HG03159 (cell line): ENCODE results near the gene GDPD5.

Experiments
- ATAC-seq: cut with Tn5 transposase; IDR thresholded peaks from one replicate; pipeline ENCODE4 v1.9.1; 2021; ENCODE audit warnings: mild to moderate bottlenecking, moderate library complexity; ENCODE audit not compliant: unreplicated experiment

The GDPD5 gene

DNA sequence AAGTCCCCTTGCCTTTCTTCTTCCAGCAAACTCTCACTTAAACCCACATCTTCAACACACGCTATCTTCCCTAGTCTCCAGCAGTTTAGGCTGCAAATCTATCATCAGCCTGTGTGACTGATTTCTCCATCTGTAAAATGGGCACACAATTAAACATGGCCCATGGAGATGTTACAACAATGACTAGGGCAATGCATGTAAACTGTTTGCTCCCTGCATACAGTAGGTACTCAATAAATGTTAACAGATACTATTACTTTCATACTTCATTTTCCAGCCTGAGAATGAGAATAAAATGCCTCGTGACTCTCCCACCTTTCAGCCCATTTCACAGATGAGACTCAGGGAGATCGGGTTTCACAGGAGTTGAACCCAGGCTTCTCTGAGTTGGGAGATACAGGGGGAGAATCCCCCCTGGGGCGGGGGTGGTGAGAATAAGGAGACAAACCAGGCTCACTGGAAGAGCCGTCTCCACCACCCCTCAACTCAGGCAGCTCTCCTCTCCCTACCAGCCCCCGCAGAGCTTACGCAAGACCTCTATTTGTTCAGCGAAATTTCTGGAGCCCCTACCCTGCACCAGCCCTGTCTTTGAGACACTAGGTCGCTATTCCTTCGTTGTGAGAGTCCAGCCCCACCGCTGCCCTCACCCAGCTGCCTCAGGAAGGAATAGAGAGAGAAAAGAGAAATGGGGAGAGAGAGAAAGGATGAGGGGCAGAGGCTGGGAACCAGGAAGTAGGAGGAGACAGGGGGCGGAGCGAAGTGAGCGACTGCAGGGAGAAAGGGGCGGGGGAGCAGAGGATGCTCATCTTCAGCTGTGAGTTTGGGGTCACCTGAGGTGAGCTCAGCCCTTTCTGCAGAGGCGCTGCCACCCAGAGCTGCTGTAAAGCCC lies 50.6 kb downstream of the GDPD5 start:
- ATAC-seq, result no peak

DNA sequence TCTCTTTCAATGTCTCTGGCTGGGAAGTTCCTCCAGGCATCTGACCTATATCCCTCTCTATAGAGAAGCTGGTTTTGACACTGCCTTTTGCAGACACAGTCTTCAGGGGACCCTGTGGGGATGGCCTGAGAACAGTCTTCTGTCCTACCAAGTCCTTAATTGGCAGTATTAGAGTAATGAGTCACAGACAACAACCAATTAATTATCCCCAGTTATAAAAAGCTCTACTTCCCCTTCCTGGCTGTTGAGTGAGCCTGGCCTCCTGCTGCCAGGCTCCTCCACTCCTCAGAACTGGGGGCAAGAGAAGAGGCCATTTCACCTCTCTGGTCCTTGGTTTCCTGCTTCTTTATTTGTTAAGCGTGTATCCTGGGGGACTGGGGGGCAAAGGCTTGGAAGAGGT lies 51.5 kb downstream of the GDPD5 start:
- no peak for ATAC-seq

DNA sequence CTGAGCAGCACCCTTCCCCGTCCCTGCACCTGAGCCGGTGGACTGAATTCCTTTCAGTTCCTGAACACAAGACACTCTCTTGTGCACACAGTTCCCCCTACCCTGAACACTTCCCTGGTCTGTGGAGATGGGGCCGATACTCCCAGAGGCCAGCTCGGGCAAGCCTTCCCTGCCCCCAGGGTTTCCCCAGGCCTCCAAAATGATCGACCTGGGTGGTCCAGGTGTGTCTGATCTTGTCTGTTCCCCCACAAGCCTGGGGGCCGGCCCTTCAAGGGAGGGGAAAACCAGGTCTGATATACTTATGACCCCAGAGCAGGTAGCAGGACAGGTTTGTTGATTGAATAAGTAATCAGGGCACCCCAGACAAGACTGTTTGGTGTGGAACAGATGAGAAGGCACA lies 52.1 kb downstream of the GDPD5 start:
- ATAC-seq, result no peak

DNA sequence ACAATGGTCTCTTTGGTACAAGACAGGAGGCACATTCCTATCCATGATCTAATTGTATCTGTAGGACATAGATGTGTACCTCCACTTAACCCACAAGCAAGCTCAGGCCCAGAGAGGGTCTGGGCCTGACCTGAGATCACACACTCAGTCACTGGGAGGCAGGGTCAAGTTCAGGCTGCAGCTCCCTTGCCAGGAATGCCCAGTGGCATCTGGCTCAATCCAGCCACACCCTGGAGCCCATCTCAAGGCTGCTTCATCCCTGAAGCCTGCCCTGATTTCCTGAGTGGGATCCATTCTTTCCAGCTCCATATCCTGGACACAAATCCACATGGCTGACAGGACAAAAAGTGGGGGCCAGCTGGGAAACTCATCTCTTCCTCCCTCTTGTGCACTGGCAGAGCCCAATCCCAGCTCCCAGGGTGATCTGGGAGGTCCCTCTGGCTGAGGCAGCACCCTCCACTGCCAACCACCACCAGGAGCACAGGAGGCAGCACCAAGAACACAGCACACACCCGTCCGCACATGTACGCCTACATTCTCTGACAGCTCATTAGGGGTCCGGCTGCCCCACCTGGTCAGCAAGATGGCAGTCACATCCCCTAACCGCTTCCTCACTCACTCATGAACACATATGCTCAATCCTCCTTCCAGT lies 53.5 kb downstream of the GDPD5 start:
- ATAC-seq, result no peak

DNA sequence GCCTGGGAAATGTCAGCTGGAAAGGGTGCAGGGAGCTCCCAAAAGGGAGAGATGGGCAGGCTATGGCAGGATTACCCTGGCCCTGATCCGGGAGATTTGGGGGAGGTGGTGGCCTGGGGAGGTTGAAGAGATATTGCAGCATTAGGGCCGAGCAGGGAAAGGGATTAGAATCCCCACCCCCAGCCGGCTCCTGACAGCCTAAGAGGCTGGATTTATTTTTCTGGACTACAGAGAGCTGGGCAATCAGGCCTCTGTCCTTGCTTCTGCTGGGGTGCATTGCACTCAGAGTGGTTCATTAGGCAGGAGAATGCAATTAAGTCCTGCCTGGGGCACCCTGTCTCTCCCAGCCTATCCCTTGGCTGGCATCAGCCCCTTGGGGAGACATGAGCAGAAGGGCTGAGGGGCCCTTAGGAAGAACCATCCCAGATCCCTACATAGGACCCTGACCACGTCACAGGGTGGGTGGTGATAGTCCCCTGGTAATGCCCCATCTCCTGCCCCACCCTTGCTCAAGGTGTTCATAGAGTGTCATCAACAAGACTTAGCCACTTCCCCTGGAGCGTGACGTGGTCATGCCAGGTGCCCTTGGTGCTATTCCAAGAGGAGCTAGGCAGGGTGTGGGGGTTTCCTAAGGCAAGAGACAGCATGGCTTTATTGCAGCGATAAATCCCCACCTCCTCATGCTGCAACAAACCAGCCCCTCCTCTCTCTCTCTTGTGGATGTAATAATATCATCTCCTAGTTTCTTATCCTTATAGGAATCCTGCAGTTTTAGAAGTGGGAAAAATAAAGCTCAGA lies 54.4 kb downstream of the GDPD5 start:
- ATAC-seq, result no peak

DNA sequence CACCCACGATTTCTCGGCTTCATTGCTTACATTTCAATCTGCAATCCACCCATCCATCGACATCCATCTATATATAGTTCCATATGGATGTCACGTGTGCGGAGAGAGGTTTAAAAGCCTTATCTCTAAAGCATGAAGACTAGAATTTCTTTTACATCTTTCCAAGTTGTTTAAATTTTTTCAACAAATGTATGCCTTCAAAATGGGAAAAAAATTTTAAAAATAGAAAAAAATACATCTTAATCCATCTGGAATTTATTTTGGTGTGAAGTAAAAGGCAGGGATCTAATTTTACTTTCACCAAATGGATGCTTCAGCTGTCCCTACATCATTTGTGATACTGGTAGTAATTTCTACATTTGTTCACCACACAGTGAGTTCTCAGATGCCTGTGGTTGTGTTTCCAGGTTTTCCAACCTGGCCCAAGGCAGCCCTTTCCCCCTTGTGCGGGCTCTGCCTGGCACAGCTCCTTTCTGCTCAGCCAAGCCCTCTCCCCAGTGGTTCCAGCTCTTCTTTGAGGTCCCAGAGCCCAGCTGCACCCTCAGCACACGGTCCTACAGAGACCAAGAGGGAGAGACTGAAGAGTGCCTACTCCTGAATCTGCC lies 55.2 kb downstream of the GDPD5 start:
- no peak for ATAC-seq

DNA sequence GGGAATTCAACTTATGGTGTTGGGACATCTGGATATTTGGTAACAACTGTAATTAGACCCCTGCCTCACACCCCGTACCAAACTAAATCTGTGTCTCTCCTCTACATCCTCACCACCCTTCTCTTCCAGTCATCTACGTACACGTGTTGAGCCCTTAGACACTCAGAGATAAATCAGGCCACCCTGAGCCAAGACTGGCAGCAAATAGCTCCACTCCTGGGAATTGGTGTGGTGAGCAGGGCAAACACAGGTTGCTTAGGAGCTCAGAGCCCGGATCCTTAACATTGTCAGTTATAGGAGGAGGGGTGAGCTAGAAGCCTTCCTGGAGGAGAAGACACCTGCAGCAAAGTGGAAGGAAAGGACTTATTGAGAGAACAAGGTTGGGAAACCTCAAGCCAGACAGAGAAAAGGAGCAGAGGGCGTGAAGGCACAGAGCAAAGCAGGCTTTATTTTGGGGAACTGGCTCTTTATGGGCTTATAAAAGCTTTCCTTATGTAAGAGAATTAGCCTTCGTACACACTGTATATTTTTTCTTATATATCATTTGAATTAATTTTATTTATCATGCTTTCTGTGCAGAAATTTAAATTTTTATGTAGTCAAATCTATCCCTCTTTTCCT lies 55.8 kb downstream of the GDPD5 start:
- ATAC-seq, result no peak

DNA sequence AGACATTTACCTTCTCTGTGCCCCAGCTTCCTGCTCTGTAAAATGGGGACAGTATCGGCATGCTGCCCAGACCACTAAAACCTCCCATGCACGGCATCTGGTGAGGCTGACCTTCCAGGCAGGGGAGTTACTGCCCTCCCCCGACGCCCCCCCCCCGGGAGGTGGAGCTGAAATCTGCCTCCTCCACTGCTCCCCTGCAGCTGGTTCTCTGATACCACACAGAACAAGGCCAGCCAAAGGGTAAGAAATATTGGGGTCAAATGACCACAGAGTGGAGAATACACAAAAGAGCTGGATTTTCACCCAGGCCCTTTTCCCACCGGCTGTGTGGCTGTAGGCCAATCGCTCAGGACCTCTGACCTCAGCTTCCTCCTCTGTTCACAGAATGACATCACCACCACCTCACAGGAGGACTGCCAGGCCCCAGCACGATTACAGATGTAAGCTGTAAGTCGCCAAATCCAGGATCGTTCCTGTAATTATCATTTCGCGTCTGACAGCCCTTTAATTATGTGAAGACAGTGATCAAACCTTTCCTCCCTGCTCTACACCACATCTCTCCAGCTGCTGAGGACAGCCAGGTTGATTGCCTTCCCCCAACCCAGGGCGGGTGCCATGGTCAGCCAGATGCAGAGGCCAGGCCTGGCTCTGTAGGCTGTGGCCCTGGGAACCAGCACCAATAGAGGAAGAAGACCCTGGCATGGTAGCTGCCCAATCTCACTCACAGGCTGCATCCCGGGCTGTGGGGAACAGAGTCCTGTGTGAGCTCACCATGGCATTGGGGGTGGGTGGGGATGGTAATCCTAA lies 57.0 kb downstream of the GDPD5 start:
- no peak for ATAC-seq

DNA sequence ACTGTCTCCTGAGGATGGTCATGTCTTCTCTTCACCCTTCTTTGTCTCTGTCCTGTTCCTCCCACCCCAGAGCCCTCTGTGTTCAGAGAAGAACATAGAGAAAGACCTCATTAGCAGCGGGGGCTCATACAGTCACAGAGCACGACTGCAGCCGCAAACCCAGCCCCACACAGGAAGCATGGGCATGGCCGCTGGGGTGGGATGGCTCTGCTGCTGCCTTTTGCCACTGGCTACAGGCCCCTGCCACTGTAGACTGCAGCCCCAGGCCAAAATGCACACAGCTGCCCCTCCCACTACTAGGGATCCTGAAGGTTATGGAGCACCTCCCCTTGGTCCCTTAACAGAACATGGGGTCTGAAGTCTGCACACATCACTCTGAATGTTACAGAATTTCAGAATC lies 57.9 kb downstream of the GDPD5 start:
- ATAC-seq, result no peak

DNA sequence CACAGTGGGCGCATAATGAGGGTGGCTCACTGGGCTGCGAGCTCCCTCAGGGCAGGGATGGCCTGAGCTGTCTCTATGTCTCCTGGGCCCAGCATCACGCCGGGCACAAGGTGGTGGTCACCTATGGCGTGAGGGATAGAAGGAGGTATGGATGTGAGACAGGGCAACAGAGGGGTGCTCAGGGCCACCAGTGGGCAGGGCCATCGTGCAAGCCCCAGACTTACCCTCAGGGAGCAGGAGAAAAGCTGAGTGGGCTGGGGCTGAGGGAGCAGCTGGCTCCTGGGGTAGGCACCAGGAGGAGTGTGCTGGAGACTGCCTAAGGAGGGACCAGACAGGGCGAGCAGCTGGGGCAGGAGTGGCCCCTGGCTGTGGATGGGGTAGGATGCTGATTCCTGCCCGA lies 58.4 kb downstream of the GDPD5 start:
- ATAC-seq, result no peak

DNA sequence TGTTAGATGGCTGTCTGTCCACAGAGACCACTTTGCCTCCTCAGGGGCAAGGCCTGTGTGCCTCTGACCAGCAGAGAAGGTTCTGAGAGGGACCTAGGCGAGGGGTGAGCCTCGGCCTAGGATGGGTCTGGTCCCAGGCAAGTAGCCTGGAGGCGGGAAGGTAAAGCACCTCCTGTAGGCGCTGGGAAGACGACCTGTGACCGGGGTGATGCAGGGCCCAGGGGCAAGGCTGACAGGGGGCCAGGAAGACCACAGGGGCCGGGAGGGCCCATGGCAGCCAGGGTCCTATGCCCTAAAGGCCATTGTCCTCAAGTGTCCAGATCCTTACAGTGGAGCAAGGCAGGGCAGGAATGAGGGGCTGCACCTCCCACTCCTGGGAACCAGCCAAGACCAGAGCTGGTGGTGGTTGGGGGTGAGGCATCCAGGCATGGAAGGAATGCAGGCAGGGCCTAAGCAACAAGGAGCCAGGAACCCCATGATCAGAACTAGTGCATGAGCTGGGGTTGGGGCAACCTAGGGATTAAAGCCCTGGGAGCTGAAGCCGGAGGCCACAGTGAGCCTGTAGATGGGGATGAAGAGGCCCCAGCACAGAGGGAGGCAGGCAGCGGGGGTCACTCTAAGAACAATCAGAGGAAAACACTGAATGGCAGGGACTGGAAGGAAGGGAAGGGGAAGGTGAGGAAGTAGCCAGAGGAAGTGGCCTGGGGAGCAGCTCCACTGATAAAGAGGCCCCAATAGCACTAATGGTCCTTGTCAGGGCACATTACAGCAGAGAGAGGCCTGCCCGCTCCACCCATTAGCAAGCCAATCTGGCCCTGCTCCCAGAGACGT lies 59.8 kb downstream of the GDPD5 start:
- ATAC-seq, result no peak

DNA sequence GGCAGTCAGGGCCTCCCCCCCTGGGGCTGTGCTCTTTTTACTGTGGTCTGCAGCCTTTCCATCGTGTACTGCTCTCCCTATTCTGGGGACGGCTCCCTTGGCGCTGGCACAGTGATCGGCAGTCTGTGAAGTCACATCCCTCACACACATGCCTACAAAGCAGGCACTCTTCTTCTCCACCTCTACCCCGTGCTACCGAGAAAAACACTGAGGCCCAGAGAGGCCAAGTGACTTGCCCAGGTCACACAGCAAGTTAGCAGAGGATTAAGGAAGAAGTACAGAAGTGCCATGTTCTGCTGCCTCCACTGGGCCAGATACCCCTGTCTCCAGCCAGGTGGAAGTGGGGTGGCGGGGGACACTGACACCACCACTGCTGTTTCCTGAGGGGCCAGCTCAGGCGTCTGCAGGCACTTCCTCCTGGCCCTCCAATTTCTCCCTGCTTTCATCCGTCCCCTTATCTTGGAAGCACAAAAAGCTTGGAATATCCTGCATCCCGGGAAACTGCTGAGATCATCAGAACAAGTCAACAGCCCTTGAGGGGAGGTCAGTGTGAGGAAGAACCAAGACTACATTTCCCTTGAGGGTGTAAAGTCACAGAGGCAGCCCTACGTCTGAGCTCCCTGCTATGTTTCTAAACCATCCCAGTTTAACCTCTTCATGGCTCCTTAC lies 62.5 kb downstream of the GDPD5 start:
- ATAC-seq, result no peak

DNA sequence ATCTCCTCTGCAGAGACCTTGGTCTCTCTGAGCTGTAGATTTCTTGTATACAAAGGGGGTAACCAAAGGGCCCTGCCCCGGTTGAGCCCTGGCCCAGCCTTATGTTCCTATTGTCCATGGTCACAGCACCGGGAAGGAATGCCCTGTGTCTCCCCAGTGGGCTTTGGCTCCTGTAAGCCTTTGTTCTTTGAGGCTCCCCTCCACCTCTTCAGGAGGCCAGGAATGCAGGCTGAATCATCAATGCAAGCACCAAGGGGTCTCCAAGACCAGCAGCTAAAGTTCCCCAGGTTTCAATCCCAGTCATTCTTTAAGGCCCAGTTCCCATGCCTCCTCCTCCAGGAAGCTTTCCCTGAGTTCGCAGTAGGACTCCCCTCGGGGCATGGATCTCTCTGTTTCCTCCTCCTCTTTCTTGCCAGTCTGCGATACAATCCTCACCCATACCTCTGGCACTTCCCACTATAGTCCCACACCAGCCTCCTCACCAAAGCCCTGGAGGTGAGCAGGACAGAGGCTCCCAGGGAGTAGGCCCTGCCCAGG lies 63.6 kb downstream of the GDPD5 start:
- no peak for ATAC-seq

DNA sequence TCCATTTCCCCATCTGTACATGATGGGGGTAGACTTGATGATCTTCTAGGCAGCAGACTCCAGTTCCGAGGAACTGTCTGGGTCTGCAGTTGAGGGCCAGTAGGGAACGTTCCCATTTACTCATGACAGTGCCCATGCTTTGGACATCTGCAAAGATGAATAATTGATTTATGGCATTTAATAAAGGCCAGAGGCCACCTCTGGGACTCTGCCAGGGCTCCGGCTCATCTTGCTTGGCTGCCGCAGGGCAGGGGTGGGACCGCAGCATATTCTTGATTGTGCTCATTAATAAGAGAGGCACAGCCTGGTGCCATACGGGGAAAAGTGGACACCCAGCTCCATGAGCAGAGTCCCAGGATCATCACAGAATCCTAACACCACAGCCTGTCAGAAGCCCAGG lies 64.6 kb downstream of the GDPD5 start:
- no peak for ATAC-seq

DNA sequence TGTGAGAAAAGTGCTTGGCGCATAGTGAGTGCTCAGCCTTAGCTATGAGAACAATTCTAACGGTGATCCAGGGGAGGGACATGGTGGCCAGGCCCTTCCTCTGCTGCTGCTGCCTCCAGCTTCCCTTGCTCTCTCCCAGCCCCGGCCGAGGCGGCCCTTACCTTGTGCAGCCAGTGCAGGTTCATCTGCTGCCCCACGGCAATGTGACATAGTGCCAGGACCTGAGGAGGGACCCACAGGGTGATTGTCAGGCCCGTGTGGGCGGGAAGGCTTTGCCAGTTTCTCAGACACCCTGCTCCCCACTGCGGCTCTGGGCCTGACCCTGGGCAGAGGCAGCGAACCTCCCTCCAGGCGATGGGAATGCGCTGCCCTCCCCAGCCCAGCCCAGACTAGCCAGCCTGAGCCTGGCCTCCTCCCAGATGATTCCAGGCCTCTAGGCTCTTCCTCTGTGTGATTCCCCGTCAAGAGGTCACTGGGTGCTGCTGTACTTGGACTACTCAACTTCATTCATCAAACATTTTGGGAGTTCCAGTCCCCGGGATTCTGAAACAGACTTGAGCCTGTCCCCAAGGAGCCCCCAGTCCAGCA lies 69.1 kb downstream of the GDPD5 start:
- no peak for ATAC-seq

DNA sequence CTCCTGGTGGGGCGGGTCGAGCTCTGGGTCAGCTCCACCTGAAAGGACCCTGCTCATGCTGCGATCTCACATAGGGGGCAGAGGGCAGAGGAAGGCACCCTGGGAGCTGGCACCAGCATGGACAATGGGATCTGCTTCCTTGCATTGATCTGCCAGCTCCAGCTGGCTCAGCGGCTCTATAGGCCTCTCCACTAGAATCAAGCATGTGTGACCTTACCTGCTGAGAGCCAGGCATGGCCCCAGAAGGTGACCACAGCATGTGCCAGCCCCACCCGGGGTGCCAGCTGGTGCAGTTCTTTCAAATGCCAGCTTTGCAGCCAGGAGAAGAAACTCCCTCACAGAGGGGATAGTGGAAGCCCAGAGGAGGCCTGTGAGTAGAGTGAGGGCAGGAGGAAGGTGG lies 70.8 kb downstream of the GDPD5 start:
- no peak for ATAC-seq

DNA sequence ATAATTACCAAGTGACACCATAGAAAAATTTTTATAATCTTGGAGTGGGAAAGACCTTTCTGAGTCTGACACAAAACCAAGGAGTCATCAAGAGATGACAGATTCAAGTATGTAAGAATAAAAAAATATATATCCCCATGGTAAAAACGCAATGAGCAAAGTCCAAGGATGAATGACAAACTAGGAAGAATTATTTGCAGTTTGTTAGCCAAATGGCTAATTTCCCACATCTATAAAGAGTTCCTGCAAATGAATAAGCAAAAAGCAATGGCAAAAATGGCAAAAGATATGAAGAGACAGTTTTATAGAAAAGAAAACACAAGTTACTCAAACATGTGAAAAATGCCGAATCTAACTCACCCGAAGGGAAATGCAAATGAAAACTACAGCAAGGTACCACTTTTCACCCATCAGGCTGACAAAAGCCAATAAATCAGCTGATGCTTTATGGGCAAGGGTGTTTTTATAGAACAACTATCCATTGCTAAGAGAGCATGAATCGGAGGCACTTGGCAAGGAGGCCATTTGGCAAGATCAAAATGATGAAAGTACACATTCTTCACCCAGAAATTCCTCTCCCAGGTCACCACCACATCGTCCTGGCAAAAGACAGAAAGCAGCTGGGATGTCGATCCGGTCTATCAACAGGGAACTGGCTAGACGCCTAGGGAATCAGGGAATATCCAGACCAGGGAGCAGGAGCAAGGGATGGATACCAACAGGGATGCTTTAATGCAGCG lies 71.7 kb downstream of the GDPD5 start:
- ATAC-seq, result no peak
